Glutamatergic neuron (in vitro differentiated cells): ENCODE results near the gene ABCE1. TPM values are rescaled to one million over a fixed set of nuclear protein-coding genes. Genes with fewer than 3 reads are reported as not detected.

ENCODE experiments used
- DNase-seq: peaks from one replicate; pipeline ENCODE4 v3.0.0; 2022
- H3K27ac Mint-ChIP-seq: one replicate; pipeline ENCODE4 v1.8.0; 2020; ENCODE audit warnings: mild to moderate bottlenecking, mixed read lengths, inconsistent platforms; ENCODE audit not compliant: unreplicated experiment
- H3K27me3 Mint-ChIP-seq: one replicate; pipeline ENCODE4 v1.8.0; 2020; ENCODE audit warnings: mild to moderate bottlenecking, moderate library complexity, mixed read lengths, inconsistent platforms; ENCODE audit not compliant: unreplicated experiment
- H3K36me3 Mint-ChIP-seq: one replicate; pipeline ENCODE4 v1.8.0; 2020; ENCODE audit warnings: mild to moderate bottlenecking, mixed read lengths, inconsistent platforms; ENCODE audit not compliant: unreplicated experiment
- H3K4me1 Mint-ChIP-seq: one replicate; pipeline ENCODE4 v1.8.0; 2020; ENCODE audit warnings: mild to moderate bottlenecking, low read depth, mixed read lengths, inconsistent platforms; ENCODE audit not compliant: unreplicated experiment
- H3K4me3 Mint-ChIP-seq: one replicate; pipeline ENCODE4 v1.8.0; 2020; ENCODE audit warnings: mild to moderate bottlenecking, mixed read lengths, inconsistent platforms; ENCODE audit not compliant: unreplicated experiment
- H3K9me3 Mint-ChIP-seq: one replicate; pipeline ENCODE4 v1.8.0; 2020; ENCODE audit warnings: mild to moderate bottlenecking, moderate library complexity, mixed read lengths, inconsistent platforms; ENCODE audit not compliant: unreplicated experiment
- CTCF ChIP-seq: fragments of 200-600 bp; sonication (generic); IDR thresholded peaks from one replicate; pipeline ENCODE4 v1.5.0; 2021; ENCODE audit not compliant: partially characterized antibody, unreplicated experiment
- total RNA-seq: library from RNA; stranded (reverse); fragmentation: NEBNext Ultra II Directional; extraction: Animal tissue kit (Norgen Biotek cat#: 25700); gene quantifications from one replicate; pipeline ENCODE4 v1.2.1, GENCODE V29; 2021; ENCODE audit not compliant: unreplicated experiment

The ABCE1 gene
- total RNA-seq, 1 donor from 2014 or later, result 36.2 TPM

GRCh38 chr4:145148980-145149379 lies 50.9 kb downstream of the ABCE1 start:
- Mint-ChIP-seq H3K4me3 (no peak overlapping the region), H3K4me1 (no peaks in the 10 kb centered on the region), H3K36me3 (no peaks in the 10 kb centered on the region), H3K9me3 (no peaks in the 10 kb centered on the region), H3K27me3 (peaks cover 2% of the 10 kb centered on the region), H3K27ac (no peak overlapping the region)
- TF ChIP-seq CTCF, result no peak
- DNase-seq, result no peak

- Mint-ChIP-seq H3K27ac (no peak overlapping the region), H3K9me3 (no peaks in the 10 kb centered on the region), H3K4me3 (no peak overlapping the region), H3K4me1 (no peaks in the 10 kb centered on the region), H3K36me3 (no peaks in the 10 kb centered on the region), H3K27me3 (no peaks in the 10 kb centered on the region)
- TF ChIP-seq CTCF, result no peak
- no peak for DNase-seq
Observed at GRCh38 chr4:145153181-145153903, 55.2 kb downstream of the ABCE1 start.

GRCh38 chr4:145153904-145154298 lies 55.8 kb downstream of the ABCE1 start:
- no peak for TF ChIP-seq CTCF
- no peaks in the 10 kb centered on the region for H3K36me3 Mint-ChIP-seq
- H3K4me3 Mint-ChIP-seq, result no peak overlapping the region
- DNase-seq, result no peak
- no peak overlapping the region for H3K27ac Mint-ChIP-seq
- no peaks in the 10 kb centered on the region for H3K4me1 Mint-ChIP-seq
- no peaks in the 10 kb centered on the region for H3K27me3 Mint-ChIP-seq
- H3K9me3 Mint-ChIP-seq, result no peaks in the 10 kb centered on the region

GRCh38 chr4:145154573-145154972 lies 56.5 kb downstream of the ABCE1 start:
- Mint-ChIP-seq H3K9me3 (no peaks in the 10 kb centered on the region), H3K27me3 (no peaks in the 10 kb centered on the region), H3K36me3 (no peaks in the 10 kb centered on the region), H3K27ac (no peak overlapping the region), H3K4me1 (no peaks in the 10 kb centered on the region), H3K4me3 (no peak overlapping the region)
- DNase-seq, result no peak
- TF ChIP-seq CTCF, result no peak

- no peak for TF ChIP-seq CTCF
- no peaks in the 10 kb centered on the region for H3K36me3 Mint-ChIP-seq
- no peak for DNase-seq
- no peaks in the 10 kb centered on the region for H3K4me1 Mint-ChIP-seq
- H3K9me3 Mint-ChIP-seq, result no peaks in the 10 kb centered on the region
- no peak overlapping the region for H3K27ac Mint-ChIP-seq
- no peak overlapping the region for H3K4me3 Mint-ChIP-seq
- no peaks in the 10 kb centered on the region for H3K27me3 Mint-ChIP-seq
Observed at GRCh38 chr4:145155268-145155870, 57.3 kb downstream of the ABCE1 start.
